Measurements from ENCODE around the gene VPS13A.

VPS13A gene

GRCh38 chr9:77177143-77177893 is at the start of gene VPS13A:
Gene VPS13A (plus strand): TSS chr9:77177534. CDS start chr9:77177705, 171 bp downstream.
- peak; percentile 80 to 85 for DNase-seq (ENCODE audit: low read depth in 1 of 2, low spot score in 1 of 2)

- DNase-seq (ENCODE audit: low read depth in 1 of 2, low spot score in 1 of 2), result no peak
Observed at GRCh38 chr9:77128125-77128789, 49.1 kb upstream of the VPS13A start.

GRCh38 chr9:77131399-77131798 is 45.9 kb upstream of the VPS13A start:
- DNase-seq (ENCODE audit: low read depth in 1 of 2, low spot score in 1 of 2), result no peak

GRCh38 chr9:77133011-77133410 is 44.3 kb upstream of the VPS13A start:
- DNase-seq (ENCODE audit: low read depth in 1 of 2, low spot score in 1 of 2), result no peak

GRCh38 chr9:77142366-77142765 is 35.0 kb upstream of the VPS13A start:
- no peak for DNase-seq (ENCODE audit: low read depth in 1 of 2, low spot score in 1 of 2)

- no peak for DNase-seq (ENCODE audit: low read depth in 1 of 2, low spot score in 1 of 2)
Observed at GRCh38 chr9:77149879-77150278, 27.5 kb upstream of the VPS13A start.

GRCh38 chr9:77152289-77152688 is 25.0 kb upstream of the VPS13A start:
- no peak for DNase-seq (ENCODE audit: low read depth in 1 of 2, low spot score in 1 of 2)

- DNase-seq (ENCODE audit: low read depth in 1 of 2, low spot score in 1 of 2), result no peak
Observed at GRCh38 chr9:77156646-77157371, 20.5 kb upstream of the VPS13A start.

- no peak for DNase-seq (ENCODE audit: low read depth in 1 of 2, low spot score in 1 of 2)
Observed at GRCh38 chr9:77158772-77159513, 18.4 kb upstream of the VPS13A start.

- no peak for DNase-seq (ENCODE audit: low read depth in 1 of 2, low spot score in 1 of 2)
Observed at GRCh38 chr9:77161191-77161590, 16.1 kb upstream of the VPS13A start.

GRCh38 chr9:77161966-77162365 is 15.4 kb upstream of the VPS13A start:
- DNase-seq (ENCODE audit: low read depth in 1 of 2, low spot score in 1 of 2), result no peak

GRCh38 chr9:77162366-77162765 is 15.0 kb upstream of the VPS13A start:
- DNase-seq (ENCODE audit: low read depth in 1 of 2, low spot score in 1 of 2), result no peak

- no peak for DNase-seq (ENCODE audit: low read depth in 1 of 2, low spot score in 1 of 2)
Observed at GRCh38 chr9:77163884-77164283, 13.4 kb upstream of the VPS13A start.

GRCh38 chr9:77166193-77166592 is 11.1 kb upstream of the VPS13A start:
- DNase-seq (ENCODE audit: low read depth in 1 of 2, low spot score in 1 of 2), result no peak

- DNase-seq (ENCODE audit: low read depth in 1 of 2, low spot score in 1 of 2), result no peak
Observed at GRCh38 chr9:77170991-77171699, 6.2 kb upstream of the VPS13A start.

GRCh38 chr9:77175151-77175550 is 2.2 kb upstream of the VPS13A start:
- DNase-seq (ENCODE audit: low read depth in 1 of 2, low spot score in 1 of 2), result no peak

GRCh38 chr9:77176106-77176505 is 1.2 kb upstream of the VPS13A start:
- no peak for DNase-seq (ENCODE audit: low read depth in 1 of 2, low spot score in 1 of 2)

- no peak for DNase-seq (ENCODE audit: low read depth in 1 of 2, low spot score in 1 of 2)
Observed at GRCh38 chr9:77176686-77177142, 620 bp upstream of the VPS13A start.

- peak; percentile 25 to 44 for DNase-seq (ENCODE audit: low read depth in 1 of 2, low spot score in 1 of 2)
Observed at GRCh38 chr9:77177894-77178794, 810 bp downstream of the VPS13A start.

GRCh38 chr9:77180056-77180455 is 2.7 kb downstream of the VPS13A start:
- DNase-seq (ENCODE audit: low read depth in 1 of 2, low spot score in 1 of 2), result no peak
